DMS53 (cell line): ENCODE results near the gene FZD2.
"Not testable (repeated sequence)": the region's sequence is repeated elsewhere in the genome, so short reads cannot be mapped to it uniquely, and the experiment has no call there.

Experiments used
- DNase-seq: peaks from one replicate; lab custom pipeline; 2025; lab: John Stamatoyannopoulos, UW

The FZD2 gene

DNA sequence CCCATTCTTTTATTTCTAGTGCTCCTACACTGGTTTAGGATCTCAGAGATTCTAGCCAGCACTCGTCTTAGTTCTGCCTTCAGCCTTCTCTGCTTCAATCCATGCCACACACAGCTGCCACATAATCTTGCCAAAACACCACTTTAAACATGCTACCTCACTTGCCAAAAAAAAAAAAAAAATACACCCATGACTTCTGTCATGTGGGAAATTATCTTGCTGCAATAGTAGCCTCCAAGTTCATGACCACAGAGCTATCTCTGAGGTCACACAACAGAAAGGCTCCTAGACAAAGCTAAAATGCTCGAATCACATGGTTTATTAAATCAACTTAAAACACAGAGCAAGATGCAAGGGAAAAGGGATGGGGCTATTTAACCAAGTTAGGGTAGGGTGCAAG is 18.1 kb downstream of the FZD2 start:
- no peak for DNase-seq

DNA sequence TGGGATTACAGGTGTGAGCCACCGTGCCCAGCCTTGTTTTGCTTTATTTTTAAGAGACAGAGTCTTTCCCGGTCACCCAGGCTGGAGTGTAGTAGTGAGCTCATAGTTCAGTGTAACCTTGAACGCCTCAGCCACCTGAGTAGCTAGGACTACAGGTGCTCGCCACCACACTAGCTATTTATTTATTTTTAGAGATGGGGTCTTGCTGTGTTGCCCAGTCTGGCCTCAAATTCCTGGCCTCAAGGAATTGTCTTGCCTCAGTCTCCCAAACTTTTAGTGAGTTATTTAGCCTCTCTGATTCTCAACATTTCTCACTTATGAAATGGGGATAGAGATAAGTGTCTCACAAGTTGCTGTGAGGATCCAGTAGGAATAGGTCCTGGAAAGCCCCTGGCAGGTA is 21.7 kb downstream of the FZD2 start:
- no peak for DNase-seq

DNA sequence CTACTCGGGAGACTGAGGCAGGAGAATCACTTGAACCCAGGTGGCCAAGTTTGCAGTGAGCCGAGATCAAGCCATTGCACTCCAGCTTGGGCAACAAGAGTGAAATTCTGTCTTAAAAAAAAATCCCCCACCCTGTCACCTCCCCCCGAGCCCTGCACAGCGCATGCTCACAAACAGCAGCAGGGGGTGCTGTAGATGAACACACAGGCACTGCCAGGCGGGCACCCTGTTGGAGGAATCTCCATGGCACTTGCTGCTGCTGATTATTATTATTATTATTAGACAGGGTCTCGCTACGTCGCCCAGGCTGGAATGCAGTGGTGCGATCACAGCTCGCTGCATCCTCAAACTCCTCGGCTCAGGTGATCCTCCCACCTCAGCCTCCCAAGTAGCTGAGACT is 24.6 kb downstream of the FZD2 start:
- DNase-seq = peak; percentile 53

DNA sequence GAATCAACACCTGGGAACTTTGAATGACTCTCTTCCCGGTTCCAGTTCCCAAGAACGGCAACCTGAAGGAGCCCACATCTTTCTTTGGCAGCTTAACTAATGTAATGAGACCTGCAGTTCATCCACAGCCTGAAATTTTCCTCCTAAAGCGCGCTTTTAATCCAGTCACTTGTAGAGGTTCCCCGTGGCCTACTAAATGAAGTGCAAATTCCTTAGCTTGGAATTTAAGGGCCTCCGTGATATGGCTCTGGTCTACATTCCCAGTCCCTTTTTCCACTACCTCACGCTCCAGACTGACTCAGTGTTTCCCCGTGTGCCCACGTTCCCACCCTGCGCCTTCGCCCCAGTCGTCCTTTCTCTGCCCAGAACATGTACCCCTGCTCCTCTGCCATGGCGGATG is 27.2 kb downstream of the FZD2 start:
- no peak for DNase-seq

DNA sequence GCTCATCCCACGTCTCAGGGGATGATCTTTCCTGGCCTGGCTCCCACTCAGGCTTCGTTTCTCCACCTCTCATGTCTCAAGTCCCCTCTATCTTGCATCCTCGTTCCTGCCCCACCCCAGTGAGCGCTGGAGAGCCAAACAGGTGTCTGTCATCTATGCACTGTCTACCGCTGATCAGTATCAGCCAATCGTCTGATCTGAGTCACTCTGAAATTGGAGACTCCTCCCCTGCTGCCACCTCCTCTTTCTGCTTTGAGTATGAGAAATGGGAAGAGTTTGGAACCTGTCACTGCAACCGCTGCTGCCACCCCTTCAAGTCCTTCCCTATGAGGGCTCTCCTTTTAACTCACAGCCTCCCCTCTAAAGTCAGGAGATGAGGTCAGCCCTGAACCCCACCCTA is 28.0 kb downstream of the FZD2 start:
- DNase-seq = no peak

DNA sequence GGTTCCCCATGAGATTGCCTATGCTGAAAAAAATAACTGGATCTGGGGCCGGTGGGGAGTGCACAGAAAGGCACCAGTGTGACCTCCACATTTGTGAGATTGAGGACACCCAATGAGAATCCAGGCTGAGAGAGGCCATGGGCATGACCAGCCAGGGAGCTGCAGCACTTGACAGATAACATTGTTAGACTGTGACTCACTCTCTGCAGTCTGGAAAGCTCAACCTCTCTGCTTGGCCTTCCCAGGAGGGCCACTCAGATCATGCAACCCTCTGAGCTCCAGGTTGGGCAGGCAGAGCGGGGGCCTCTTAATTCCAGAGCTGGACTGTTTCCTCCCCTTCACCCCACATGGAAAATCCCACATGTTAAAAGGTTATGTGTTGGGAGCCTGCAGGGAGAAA is 30.1 kb downstream of the FZD2 start:
- peak; percentile 72 for DNase-seq

DNA sequence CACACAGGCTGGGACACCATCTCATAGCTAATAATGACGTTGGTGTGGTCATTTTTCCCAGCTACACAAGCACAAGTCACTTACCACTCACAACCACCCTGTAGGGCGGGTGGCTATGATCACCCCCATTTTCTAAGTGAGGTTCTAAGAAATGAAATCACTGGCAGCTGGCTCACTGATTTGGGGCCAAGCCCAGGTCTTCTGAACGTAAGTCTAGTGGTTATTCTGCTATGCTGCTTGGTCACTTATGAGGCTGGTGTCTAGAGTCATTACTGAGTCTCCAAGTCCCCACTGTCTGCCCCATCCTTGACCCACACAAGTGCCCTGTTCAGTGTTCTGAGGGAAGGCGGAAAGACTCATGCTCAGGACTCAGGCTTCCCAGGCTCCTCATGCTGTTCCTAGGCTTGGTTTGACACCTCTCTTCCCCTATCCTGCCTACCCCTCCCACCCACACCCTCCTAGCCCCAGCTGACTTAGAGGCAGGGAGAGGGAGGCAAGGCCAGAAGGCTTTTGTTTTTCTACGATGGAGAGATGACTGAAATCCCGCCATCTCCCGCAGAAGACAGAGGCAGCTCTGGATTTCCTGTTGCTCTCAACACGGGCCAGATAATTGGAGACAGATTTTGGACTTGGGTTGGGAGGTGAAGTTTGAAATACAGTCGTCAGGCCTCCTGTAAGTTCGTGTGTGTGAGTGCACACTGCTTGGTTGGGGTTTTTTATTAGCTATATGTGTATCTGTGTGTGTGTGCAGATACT is 32.2 kb downstream of the FZD2 start:
- peak; percentile 39 for DNase-seq

DNA sequence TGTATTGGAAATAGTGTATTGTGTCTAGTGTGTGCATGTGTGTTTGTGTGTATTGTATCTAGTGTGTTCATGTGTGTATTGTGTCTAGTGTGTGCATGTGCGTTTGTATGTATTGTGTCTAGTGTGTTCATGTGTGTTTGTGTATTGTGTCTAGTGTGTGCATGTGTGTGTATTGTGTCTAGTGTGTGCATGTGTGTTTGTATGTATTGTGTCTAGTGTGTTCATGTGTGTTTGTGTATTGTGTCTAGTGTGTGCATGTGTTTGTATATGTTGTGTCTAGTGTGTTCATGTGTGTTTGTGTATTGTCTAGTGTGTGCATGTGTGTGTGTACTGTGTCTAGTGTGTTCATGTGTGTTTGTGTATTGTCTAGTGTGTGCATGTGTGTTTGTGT is 32.8 kb downstream of the FZD2 start:
- DNase-seq = not testable (repeated sequence)

DNA sequence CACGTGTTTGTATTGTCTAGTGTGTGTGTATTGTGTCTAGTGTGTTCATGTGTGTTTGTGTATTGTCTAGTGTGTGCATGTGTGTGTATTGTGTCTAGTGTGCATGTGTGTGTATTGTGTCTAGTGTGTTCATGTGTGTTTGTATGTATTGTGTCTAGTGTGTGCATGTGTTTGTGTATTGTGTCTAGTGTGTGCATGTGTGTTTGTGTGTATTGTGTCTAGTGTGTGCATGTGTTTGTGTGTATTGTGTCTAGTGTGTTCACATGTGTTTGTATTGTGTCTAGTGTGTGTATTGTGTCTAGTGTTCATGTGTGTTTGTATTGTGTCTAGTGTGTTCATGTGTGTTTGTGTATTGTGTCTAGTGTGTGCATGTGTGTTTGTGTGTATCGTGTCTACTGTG is 33.5 kb downstream of the FZD2 start:
- not testable (repeated sequence) for DNase-seq

DNA sequence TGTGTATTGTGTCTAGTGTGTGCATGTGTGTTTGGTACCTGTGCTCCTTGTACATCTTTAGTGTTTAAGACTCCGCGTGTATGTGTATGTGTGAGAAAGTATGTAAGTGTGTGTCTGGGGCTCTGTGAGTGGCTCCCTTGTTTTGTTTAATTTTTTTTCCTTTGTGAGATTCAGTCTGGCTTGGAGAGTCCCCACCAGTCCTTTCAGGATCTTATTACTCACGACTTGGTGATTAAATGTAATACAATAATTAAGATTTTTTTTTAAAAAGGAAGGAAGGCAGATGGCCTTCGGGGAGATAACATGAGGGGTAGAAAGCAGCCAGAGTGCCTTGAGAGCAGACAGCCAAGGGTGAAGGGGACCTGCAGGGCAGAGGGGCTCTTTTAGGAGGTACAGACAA is 33.9 kb downstream of the FZD2 start:
- no peak for DNase-seq

DNA sequence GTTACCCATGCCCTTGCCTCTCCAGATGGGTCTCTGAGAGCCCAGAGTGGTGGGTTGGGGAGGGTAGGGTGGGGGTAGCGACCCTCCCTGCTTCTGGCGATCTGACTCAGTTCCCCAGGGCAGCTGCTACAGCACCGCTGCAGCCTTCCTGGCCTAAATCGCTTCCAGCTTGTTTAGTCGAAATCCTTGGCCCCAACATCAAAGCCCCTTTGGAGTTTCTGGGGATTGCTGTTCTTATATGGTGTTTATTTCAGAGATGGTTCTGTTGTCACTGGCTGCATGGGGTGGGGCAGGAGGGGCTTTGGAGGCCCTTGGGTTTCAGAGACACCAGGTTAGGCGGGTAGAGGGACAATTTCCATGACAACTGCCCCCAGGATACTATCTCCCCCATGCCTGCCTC is 35.9 kb downstream of the FZD2 start:
- DNase-seq = no peak

DNA sequence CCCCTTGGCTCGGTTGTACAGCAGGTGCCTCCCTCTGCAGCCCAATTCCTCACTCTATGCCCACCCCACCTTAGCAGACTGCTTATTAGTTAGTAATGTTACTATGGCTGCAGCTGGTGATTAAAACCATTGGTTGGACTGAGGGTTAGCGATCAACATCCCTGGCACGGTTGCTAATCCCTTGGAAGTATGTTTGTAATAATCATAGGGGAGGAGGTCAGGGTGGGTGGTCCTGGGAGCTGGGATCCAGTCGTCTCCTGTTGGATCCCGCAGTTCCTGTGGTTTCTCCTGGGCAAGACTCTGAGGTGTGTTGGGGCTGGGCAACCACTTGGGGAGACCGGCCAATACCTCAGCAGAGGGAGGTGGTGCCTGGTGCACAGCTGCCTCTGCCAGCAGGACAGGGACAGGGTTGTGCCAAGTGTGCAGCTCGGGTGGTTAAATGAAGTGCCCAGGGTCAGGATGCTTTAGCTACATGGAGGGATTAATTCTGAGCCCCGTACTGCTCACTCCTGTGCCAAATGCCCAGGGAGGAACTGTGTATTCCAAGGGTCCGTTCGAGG is 38.0 kb downstream of the FZD2 start:
- DNase-seq = no peak

DNA sequence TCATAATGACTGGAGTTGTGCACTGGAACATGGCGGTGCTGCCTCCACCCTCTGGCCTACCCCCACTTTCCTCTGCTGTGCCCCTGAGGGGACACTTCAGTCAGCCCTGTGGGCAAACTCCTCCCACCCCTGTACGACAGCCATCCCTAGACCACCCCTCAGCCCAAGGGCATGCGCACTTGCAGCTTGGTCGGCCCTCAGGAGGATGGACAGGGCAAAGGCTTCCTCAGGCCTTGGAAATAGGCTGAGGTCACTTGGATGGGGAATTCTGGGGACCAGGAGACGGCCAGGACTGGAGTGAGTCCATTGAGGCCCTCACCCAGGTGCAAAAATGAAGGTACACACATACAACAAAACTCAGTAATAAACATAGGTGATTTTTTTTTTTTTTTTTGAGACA is 41.0 kb downstream of the FZD2 start:
- DNase-seq = no peak

DNA sequence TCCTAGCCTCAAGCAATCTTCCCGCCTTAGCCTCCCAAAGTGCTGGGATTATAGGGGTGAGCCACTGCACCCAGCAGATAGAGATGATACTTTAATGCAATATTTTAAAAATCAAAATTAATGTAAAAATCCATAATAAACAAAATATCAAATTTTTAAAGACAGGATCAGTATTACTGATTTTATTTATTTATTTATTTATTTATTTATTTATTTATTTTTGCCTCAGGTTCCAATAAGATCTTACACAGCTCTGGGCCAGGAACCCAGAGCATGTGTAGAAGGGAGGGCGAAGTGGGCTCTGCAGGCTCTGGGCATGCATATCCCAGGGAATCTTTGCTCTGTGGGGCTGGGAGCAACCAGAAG is 41.6 kb downstream of the FZD2 start:
- no peak for DNase-seq

DNA sequence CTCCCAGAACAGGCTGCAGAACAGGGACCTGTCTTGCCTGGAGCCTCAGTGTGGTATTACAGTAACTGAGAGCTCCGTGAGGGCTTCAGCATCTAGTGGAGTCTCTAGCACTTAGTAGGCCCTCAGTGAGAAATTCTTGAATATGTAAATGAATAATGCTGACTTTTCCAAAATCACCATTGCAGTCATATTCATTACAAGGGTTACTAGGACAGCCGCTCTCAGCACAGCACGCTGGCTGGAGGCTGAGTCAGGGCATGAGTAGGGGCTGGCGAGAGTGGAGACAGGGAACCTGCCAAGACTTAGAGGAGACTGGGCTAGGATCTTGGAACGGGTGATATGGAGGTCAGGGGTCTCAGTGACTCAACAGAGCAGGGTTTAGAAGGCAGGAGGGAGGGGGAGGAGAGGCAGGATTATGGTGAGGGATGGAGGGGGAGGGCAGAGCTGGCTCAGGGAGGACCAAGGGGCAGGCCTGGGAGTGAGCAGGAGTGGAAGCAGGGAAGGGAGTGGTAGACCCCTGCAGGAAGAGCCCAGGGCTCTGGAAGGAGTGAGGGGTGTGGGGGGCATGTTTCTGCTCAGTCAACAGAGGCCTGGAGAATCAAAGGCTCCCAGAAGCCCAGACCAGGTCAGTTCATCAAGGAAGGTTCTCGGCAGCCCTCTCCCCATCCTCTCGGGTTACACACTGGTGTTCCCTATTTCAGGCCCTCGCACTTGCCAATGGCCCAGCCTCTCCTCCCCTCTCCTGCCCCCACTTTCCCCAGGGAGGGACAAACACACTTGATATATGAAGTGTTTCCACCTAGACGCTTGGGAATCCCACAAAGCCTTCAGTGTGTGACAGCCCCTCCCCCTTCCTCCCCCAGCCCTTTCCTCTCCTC is 42.3 kb downstream of the FZD2 start:
- DNase-seq = no peak

DNA sequence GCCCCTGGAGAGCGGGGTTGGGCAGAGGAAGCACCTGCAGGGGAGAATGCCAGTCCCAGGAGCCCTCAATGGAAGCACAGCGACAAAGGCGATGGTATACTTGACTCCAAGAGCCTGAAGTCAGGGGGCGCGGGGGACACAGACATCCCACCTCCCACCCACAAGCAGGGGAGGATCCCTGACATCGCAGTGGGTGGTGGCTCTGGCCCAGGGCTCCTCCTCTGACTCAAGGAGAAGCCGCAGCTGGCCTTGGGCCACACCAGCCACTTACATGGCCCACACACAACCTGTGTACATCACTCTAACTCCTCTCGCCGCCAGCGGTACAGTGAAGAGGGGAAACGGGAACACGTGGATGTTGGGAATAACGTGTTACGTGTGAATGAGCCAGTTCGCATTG is 44.3 kb downstream of the FZD2 start:
- DNase-seq = peak; percentile 21

DNA sequence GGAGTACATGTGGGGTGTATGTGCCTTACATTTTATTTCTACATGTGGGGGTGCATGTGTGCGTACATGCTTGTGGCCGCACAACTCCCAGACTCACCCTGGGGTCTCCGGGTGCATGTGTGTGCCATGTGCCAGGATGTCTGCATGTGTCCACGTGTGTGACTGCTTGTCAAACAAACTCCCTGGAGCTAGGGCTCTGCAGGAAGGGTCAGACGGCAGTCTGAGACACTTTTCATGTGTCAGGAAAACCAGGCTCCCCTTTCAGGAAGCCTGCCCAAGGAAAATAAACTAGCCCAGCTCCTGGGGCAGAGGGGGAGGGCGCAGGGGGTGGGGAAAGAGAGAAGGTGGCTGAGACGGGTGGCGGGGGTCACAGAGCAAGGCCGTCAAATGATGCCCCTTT is 44.7 kb downstream of the FZD2 start:
- no peak for DNase-seq

DNA sequence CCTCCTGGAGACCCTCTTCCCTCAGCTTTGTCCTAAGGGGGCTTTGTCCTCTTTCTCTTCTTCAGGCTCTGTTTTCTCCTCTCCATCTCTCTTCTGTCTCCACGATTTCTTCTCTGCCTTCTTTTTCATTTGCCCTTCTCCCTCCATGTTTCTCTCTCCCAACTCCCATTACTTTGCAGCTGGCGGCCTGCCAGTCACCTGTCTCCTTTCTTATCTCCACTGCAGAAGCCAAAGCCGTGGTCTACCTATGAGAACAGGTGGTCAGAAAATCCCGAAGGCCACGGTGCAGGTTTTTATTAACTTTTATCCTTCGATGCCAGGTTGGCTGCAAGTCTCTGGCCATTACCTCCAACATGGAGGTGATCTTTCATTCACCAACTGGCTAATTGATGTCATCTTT is 45.1 kb downstream of the FZD2 start:
- DNase-seq = peak; percentile 26

DNA sequence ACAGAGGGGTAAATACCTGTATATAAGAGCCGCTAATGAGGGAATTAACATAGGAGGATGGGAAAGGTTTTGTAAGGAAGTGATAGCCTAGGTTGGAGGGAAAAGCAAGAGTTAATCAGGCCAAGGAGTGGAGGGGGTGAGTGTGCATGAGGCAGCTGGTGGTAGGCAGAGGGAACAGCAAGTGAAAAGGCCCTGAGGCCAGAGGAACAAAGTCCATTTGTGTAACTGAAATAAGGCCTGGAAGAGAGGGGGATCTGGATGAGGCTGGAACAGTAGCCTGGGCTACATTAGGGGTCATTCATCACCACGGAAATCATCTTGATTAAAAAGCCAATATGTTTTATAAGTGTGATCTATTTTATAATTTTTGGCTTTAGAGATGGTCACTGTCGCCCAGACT is 45.7 kb downstream of the FZD2 start:
- DNase-seq = no peak

DNA sequence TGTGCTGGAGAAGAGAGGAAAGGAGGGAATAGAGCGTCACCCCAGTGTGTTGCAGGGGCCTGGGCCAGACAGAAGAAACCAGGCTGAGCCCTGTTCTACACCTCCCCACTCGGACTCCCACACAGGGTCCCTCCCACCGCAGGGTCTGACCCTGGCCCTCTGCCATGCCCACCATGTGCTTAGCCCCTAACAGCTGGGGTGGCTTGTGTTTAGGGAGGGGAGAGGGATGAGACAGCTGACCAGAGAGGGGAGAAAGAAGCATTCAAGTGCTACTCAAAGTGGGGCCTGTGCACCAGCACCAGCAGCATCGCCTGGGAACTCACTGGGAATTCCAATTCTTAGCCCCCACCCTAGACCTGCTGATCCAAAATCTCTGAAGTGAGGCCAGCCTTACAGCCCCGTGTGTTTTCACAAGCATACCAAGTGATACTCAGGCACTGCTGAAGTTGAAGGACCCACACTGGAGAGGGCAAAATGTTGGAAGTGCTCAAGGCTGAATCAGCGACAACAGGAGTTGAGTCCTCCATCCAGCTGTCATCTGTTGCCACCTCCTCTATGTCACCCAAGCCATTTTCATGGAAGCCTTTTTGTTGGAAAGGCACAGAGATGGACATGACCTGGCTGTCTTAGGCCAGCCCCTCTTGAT is 47.0 kb downstream of the FZD2 start:
- DNase-seq = no peak

DNA sequence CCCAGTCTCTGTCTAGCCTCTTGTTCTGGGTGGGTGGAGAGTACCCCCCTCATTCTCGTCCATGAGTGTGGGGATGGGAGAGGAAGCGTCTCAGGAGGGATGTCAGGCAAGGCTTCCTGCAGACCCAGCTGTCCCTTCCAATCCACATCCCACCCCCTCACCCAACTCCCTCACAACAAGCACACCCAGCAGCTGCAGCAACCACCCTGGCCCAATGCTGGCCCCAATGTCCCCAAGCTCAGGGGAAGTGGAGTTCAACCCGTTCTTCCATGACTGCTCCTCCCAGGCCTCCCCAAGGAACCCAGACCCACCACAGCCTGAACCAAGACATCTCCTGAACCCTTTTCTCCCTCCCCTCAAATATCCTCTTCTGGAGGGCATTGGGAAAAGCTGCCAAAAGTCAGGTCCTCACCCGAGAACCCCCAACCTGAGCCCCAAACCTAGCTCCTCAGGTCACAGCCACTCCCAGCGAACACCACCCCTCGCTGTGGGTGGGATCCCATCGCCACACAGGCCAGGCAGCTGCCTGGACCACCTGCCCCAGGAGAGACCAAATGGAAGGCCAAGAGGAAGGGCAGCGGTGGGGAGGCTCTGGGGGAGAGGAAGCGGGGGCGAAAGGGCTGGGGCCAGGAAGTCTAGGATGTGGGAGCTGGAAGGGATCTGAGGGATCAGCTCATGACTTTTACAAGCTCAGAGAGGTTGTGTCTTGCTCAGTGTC is 47.6 kb downstream of the FZD2 start:
- DNase-seq = no peak

DNA sequence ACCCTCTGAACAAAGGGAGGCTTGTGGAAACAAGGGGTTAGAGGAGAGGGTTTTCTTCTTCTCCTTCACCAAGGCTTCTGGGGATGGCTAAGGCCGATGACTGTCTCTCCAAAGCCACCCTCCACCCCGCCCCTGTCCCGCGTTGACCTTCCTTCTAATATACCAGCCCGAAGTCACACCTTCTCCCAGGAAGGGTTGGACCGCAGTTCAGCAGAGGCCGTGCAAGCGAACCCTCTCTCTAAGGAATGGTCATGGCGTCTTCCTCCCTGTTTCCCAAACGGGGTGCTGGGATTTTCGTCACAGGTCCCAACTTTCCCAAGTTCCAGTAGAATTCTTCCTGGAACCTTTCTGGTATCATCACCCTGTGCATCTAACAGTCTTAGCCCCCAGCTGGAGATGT is 49.4 kb downstream of the FZD2 start:
- DNase-seq = no peak
